Esophagus muscularis mucosa (tissue), 3 donors: ENCODE measurements around the gene KIAA1755.

Experiments used
- CTCF ChIP-seq, 3 experiments: fragments of 200-600 bp in 2 of 3; fragments of 450-650 bp in 1 of 3; sonication (generic) in 2 of 3; IDR thresholded peaks; one replicate each; pipeline ENCODE4 v1.5.1; 2017 to 2019; ENCODE audit warnings: antibody characterized with exemption in 3 of 3, mild to moderate bottlenecking in 2 of 3, moderate library complexity in 1 of 3
- POLR2A ChIP-seq: fragments of 450-650 bp; IDR thresholded peaks from one replicate; pipeline ENCODE4 v1.6.1; 2017; ENCODE audit warnings: antibody characterized with exemption, moderate library complexity, mild to moderate bottlenecking, low read depth
- POLR2AphosphoS5 ChIP-seq, 2 donors: sonication (generic); formaldehyde crosslinking; IDR thresholded peaks; one replicate each; pipeline ENCODE4 v1.6.1; 2017; ENCODE audit warnings: antibody characterized with exemption in 2 of 2

GRCh38 chr20:38172408-38172807, 88.1 kb downstream of the KIAA1755 start:
- TF ChIP-seq CTCF (IDR thresholded peaks at IDR 0.05), result no peak
- TF ChIP-seq POLR2A, result no peak
- no peak for TF ChIP-seq POLR2AphosphoS5 (IDR thresholded peaks at IDR 0.05)
